Retina (tissue), 1 donor: ENCODE results near the gene TTC39B.

Experiments
- DNase-seq: peaks from one replicate; pipeline ENCODE4 v3.0.0-alpha.2; 2016

TTC39B gene

GRCh38 chr9:15158064-15158463 is 149.0 kb downstream of the TTC39B start:
- DNase-seq: no peak

GRCh38 chr9:15157381-15157780 is 149.6 kb downstream of the TTC39B start:
- no peak for DNase-seq

GRCh38 chr9:15156241-15156640 is 150.8 kb downstream of the TTC39B start:
- no peak for DNase-seq

- peak; percentile 28 for DNase-seq
Measured at GRCh38 chr9:15155826-15156225, 151.2 kb downstream of the TTC39B start.

GRCh38 chr9:15155323-15155722 is 151.7 kb downstream of the TTC39B start:
- DNase-seq: no peak

- DNase-seq: no peak
Measured at GRCh38 chr9:15154677-15155076, 152.3 kb downstream of the TTC39B start.

- no peak for DNase-seq
Measured at GRCh38 chr9:15153961-15154360, 153.1 kb downstream of the TTC39B start.

GRCh38 chr9:15150939-15151338 is 156.1 kb downstream of the TTC39B start:
- no peak for DNase-seq

GRCh38 chr9:15149450-15149849 is 157.6 kb downstream of the TTC39B start:
- DNase-seq: no peak

GRCh38 chr9:15146268-15146700 is 160.7 kb downstream of the TTC39B start:
- DNase-seq: peak; percentile 86

- DNase-seq: no peak
Measured at GRCh38 chr9:15144622-15145061, 162.4 kb downstream of the TTC39B start.

GRCh38 chr9:15142878-15143534 is 164.0 kb downstream of the TTC39B start:
- DNase-seq: peak; percentile 58

GRCh38 chr9:15140051-15140450 is 167.0 kb downstream of the TTC39B start:
- DNase-seq: no peak

- DNase-seq: no peak
Measured at GRCh38 chr9:15139469-15139868, 167.5 kb downstream of the TTC39B start.

- no peak for DNase-seq
Measured at GRCh38 chr9:15138357-15138686, 168.7 kb downstream of the TTC39B start.

- no peak for DNase-seq
Measured at GRCh38 chr9:15137658-15138356, 169.2 kb downstream of the TTC39B start.

- no peak for DNase-seq
Measured at GRCh38 chr9:15137089-15137488, 169.9 kb downstream of the TTC39B start.

- no peak for DNase-seq
Measured at GRCh38 chr9:15136646-15137045, 170.4 kb downstream of the TTC39B start.

GRCh38 chr9:15135164-15135792 is 171.7 kb downstream of the TTC39B start:
- peak; percentile 85 for DNase-seq

- DNase-seq: no peak
Measured at GRCh38 chr9:15133488-15133887, 173.5 kb downstream of the TTC39B start.

GRCh38 chr9:15132091-15132490 is 174.9 kb downstream of the TTC39B start:
- DNase-seq: no peak

GRCh38 chr9:15131094-15131493 is 175.9 kb downstream of the TTC39B start:
- DNase-seq: no peak

- DNase-seq: no peak
Measured at GRCh38 chr9:15127831-15128230, 179.2 kb downstream of the TTC39B start.

GRCh38 chr9:15121630-15122029 is 185.4 kb downstream of the TTC39B start:
- no peak for DNase-seq
